Measurements from ENCODE around the gene ETNK2. TPM values are rescaled to one million over a fixed set of nuclear protein-coding genes. Genes with fewer than 3 reads are reported as not detected.

The ETNK2 gene
- total and polyA plus RNA-seq, 2 of the 13 experiments (the other 11 are each of a cell fraction or from before 2014, with no cell fraction given) = 15.5 to 42.8 TPM

GRCh38 chr1:204190212-204191211 is 38.7 kb upstream of the ETNK2 start:
- Histone ChIP-seq H3K27me3 (ENCODE audit: control insufficient read depth in 1 of 2, insufficient read depth in 2 of 2, low read length in 2 of 2) (peaks cover 6 to 45% of the 10 kb centered on the region in 2 experiments; a peak in 4 of 5 replicates), H3K27ac (ENCODE audit: extremely low read length, insufficient read depth, low read length) (no peak overlapping the region), H4K20me1 (ENCODE audit: insufficient read depth, low read length) (no peaks in the 10 kb centered on the region), H3K9ac (ENCODE audit: insufficient read depth, low read depth, low read length) (no peak overlapping the region), H3K4me3 (replicated peaks in 1 of 3; ENCODE audit: insufficient read depth in 1 of 3, low read depth in 2 of 3, low read length in 3 of 3) (peak overlapping the region; percentile 24 to 61 (median 55); a peak in 4 of 6 replicates), H3K9me3 (ENCODE audit: low read length) (no peaks in the 10 kb centered on the region), H3K4me1 (ENCODE audit: insufficient read depth, low read length) (peaks cover 40% of the 10 kb centered on the region), H3K36me3 (replicated peaks in 1 of 2; ENCODE audit: control insufficient read depth in 1 of 2, insufficient read depth in 2 of 2, low read length in 2 of 2) (no peaks in the 10 kb centered on the region), H3K4me2 (ENCODE audit: low read depth, low read length) (peak overlapping the region; percentile 77), H2AFZ (ENCODE audit: low read length) (no peak overlapping the region), H3K79me2 (ENCODE audit: insufficient read depth, low read length) (no peaks in the 10 kb centered on the region)
- in situ Hi-C loops (cut with HindIII; ENCODE audit: extremely low pct_ligation_motif_present, low pct_unique_long_range_greater_than_20kb) (no loop called here), intact Hi-C loops (cut with micrococcal nuclease; ENCODE audit: unreplicated experiment) (no loop called here)
- ChIA-PET POLR2A (interaction anchor here (0.6 to 1.9 kb wide), 5 partner anchors 10 to 188 kb away, joined by 3 to 7 read pairs (median 5); partner anchors contain the start of gene GOLT1A), CTCF (ENCODE audit: low intra/inter-chr PET ratio, low total read pairs) (no interaction called here)
- no TSS peak for BruUV-seq (replicated peaks)
- DNase-seq (ENCODE audit: low spot score) (peak; percentile 60), FAIRE-seq (peak; percentile 43), ATAC-seq (peak; percentile 75)
- WGBS (ENCODE audit: low lambda C conversion rate) = 4% methylated on average over 25 of the region's 44 CpGs
- TF ChIP-seq ZNF740 (CRISPR knock-in tag; IDR thresholded peaks at IDR 0.05) = peak; percentile 33; the same call in 1 of the 2 replicates
- no peak for TF ChIP-seq DBP (CRISPR knock-in tag; IDR thresholded peaks at IDR 0.05; ENCODE audit: not compliant biosample characterization)
- no peak for TF ChIP-seq ZNF432 (CRISPR knock-in tag; IDR thresholded peaks at IDR 0.05; ENCODE audit: borderline replicate concordance)
- TF ChIP-seq EHMT2 (IDR thresholded peaks at IDR 0.05; ENCODE audit: borderline replicate concordance, low read depth, low read length) = no peak
- no peak for TF ChIP-seq ZNF709 (CRISPR knock-in tag; IDR thresholded peaks at IDR 0.05)
- peak; percentile 26; the same call in 1 of the 2 replicates for TF ChIP-seq PAXIP1 (CRISPR knock-in tag; conservative IDR thresholded peaks at IDR 0.05)
- peak; percentile 55 for TF ChIP-seq HNF4A (CRISPR knock-in tag; IDR thresholded peaks at IDR 0.05)
- no peak for TF ChIP-seq SRY (CRISPR knock-in tag; IDR thresholded peaks at IDR 0.05)
- 0 out of 2 replicates have a peak, but pooled peaks have one; percentile 38 for TF ChIP-seq ZBTB10 (CRISPR knock-in tag; IDR thresholded peaks at IDR 0.05; ENCODE audit: borderline replicate concordance)
- TF ChIP-seq MTA1 (CRISPR knock-in tag; IDR thresholded peaks at IDR 0.05; ENCODE audit: borderline replicate concordance) = peak; percentile 44; the same call in 1 of the 2 replicates
- no peak for TF ChIP-seq NR1H2 (CRISPR knock-in tag; IDR thresholded peaks at IDR 0.05; ENCODE audit: borderline replicate concordance, low read depth)
- peak; percentile 40; the same call in 1 of the 2 replicates for TF ChIP-seq ZNF768 (CRISPR knock-in tag; IDR thresholded peaks at IDR 0.05)
- peak; percentile 66 for TF ChIP-seq ZFX (CRISPR knock-in tag; IDR thresholded peaks at IDR 0.05; ENCODE audit: low read depth)
